Measurements from ENCODE around the gene TMEM63B. TPM values are rescaled to one million over a fixed set of nuclear protein-coding genes. Genes with fewer than 3 reads are reported as not detected.

Gene TMEM63B
- total RNA-seq, 3 donors from 2014 or later, result 57.0 to 108 (median 79.6) TPM

- ATAC-seq, result peak; percentile 89
- no peaks in the 10 kb centered on the region for H3K4me1 ChIP-seq (ENCODE audit: low read depth)
- peak; percentile 71 to 83 (median 74) for DNase-seq
- no peaks in the 10 kb centered on the region for H3K36me3 ChIP-seq (ENCODE audit: low read depth)
- no peak overlapping the region for H3K4me3 ChIP-seq
- no peaks in the 10 kb centered on the region for H3K9me3 ChIP-seq
- intact Hi-C loops (cut with DNase I, micrococcal nuclease), result no loop called here
- no peak for TF ChIP-seq CTCF (IDR thresholded peaks at IDR 0.05)
Observed at GRCh38 chr6:44201200-44201599, 73.8 kb downstream of the TMEM63B start.

- intact Hi-C loops (cut with DNase I, micrococcal nuclease), result no loop called here
- DNase-seq (no peak), ATAC-seq (no peak)
- no peak for TF ChIP-seq CTCF (IDR thresholded peaks at IDR 0.05)
- Histone ChIP-seq H3K4me3 (no peak overlapping the region), H3K4me1 (ENCODE audit: low read depth) (no peaks in the 10 kb centered on the region), H3K9me3 (no peaks in the 10 kb centered on the region), H3K36me3 (ENCODE audit: low read depth) (no peaks in the 10 kb centered on the region)
Observed at GRCh38 chr6:44201638-44202303, 74.4 kb downstream of the TMEM63B start.

- intact Hi-C loops (cut with DNase I, micrococcal nuclease), result no loop called here
- no peak for ATAC-seq
Observed at GRCh38 chr6:44202332-44202971, 75.1 kb downstream of the TMEM63B start.

GRCh38 chr6:44202972-44203750 lies 75.8 kb downstream of the TMEM63B start:
- Histone ChIP-seq H3K9me3 (no peaks in the 10 kb centered on the region), H3K36me3 (ENCODE audit: low read depth) (no peaks in the 10 kb centered on the region), H3K4me3 (no peak overlapping the region), H3K4me1 (ENCODE audit: low read depth) (no peaks in the 10 kb centered on the region)
- intact Hi-C loops (cut with DNase I, micrococcal nuclease), result no loop called here
- no peak for TF ChIP-seq CTCF (IDR thresholded peaks at IDR 0.05)
- DNase-seq (no peak), ATAC-seq (peak; percentile 40)

More at GRCh38 chr6:44202332-44202971, 75.1 kb downstream of the TMEM63B start:
- Histone ChIP-seq H3K9me3 (no peaks in the 10 kb centered on the region), H3K4me3 (no peak overlapping the region), H3K4me1 (ENCODE audit: low read depth) (no peaks in the 10 kb centered on the region), H3K36me3 (ENCODE audit: low read depth) (no peaks in the 10 kb centered on the region)
- no peak for DNase-seq
- TF ChIP-seq CTCF (IDR thresholded peaks at IDR 0.05), result no peak

- ATAC-seq (peak; percentile 87), DNase-seq (peak in 1 of 3 donors; percentile 44)
- no peaks in the 10 kb centered on the region for H3K9me3 ChIP-seq
- no peak for TF ChIP-seq CTCF (IDR thresholded peaks at IDR 0.05)
- H3K4me1 ChIP-seq (ENCODE audit: low read depth), result no peaks in the 10 kb centered on the region
- intact Hi-C loops (cut with DNase I, micrococcal nuclease), result no loop called here
- H3K36me3 ChIP-seq (ENCODE audit: low read depth), result no peaks in the 10 kb centered on the region
- no peak overlapping the region for H3K4me3 ChIP-seq
Observed at GRCh38 chr6:44203955-44204354, 76.6 kb downstream of the TMEM63B start.

Other genes starting within 250 kb of the TMEM63B start
- 10 to 100 TPM; 41.0 to 57.2 (median 56.8) TPM for gene MRPL14, start 102 bp upstream of the TMEM63B start, total RNA-seq
- gene CAPN11, start 31.3 kb downstream of the TMEM63B start, total RNA-seq, result 1 to 10 TPM in 2 of 3 donors, under 1 TPM in 1; 0.35 to 1.2 (median 1.1) TPM
- gene MYMX, start 89.4 kb downstream of the TMEM63B start, total RNA-seq, result under 1 TPM in 1 of 3 donors, not detected in 2; 0.39 TPM
- gene SLC29A1, start 96.0 kb downstream of the TMEM63B start, total RNA-seq, result 100 to 1,000 TPM in 1 of 3 donors, 10 to 100 TPM in 2; 12.9 to 140 (median 14.8) TPM
- gene HSP90AB1, start 119.5 kb downstream of the TMEM63B start, total RNA-seq, result 100 to 1,000 TPM; 322 to 593 (median 399) TPM
- gene SLC35B2, start 130.0 kb downstream of the TMEM63B start, total RNA-seq, result 10 to 100 TPM; 24.9 to 38.0 (median 31.6) TPM
- 10 to 100 TPM in 2 of 3 donors, 1 to 10 TPM in 1; 8.7 to 13.4 (median 10.8) TPM for gene NFKBIE, start 138.0 kb downstream of the TMEM63B start, total RNA-seq
- 1 to 10 TPM in 1 of 3 donors, under 1 TPM in 2; 0.17 to 1.4 (median 0.31) TPM for gene TMEM151B, start 142.9 kb downstream of the TMEM63B start, total RNA-seq
- gene AARS2, start 185.8 kb downstream of the TMEM63B start, total RNA-seq, result 10 to 100 TPM; 12.5 to 21.1 (median 15.9) TPM
- not detected for gene SPATS1, start 215.1 kb downstream of the TMEM63B start, total RNA-seq